ENCODE measurements around the gene DPY19L1. TPM values are rescaled to one million over a fixed set of nuclear protein-coding genes. Genes with fewer than 3 reads are reported as not detected.
"Not testable (repeated sequence)": the region's sequence is repeated elsewhere in the genome, so short reads cannot be mapped to it uniquely, and the experiment has no call there.

DPY19L1 gene
- total RNA-seq, 1 experiment from 2014 or later: 10.7 TPM

- CTCF ChIA-PET: no interaction called here
These were observed 54.8 kb downstream of the DPY19L1 start for GRCh38 chr7:34982371-34983019.

GRCh38 chr7:34979124-34979523, 58.2 kb downstream of the DPY19L1 start:
- DNase-seq; ATAC-seq; POLR2A ChIA-PET (ENCODE audit: unreplicated experiment); CTCF ChIA-PET; H3K36me3 ChIP-seq (ENCODE audit: low read depth, low read length); H3K79me2 ChIP-seq (ENCODE audit: low read length); H4K20me1 ChIP-seq (ENCODE audit: low read length); H3K4me3 ChIP-seq (ENCODE audit: low read length); H3K9me2 ChIP-seq (replicated peaks; ENCODE audit: low read length); H2AFZ ChIP-seq (ENCODE audit: low read length); H3K9me3 ChIP-seq (ENCODE audit: low read length); H3K27ac ChIP-seq (ENCODE audit: low read length); H3K27me3 ChIP-seq (ENCODE audit: low read length); H3K4me1 ChIP-seq (ENCODE audit: insufficient read depth, low read length); H3K4me2 ChIP-seq (ENCODE audit: low read length); H3F3A ChIP-seq (ENCODE audit: low read length, unreplicated experiment); H3K9ac ChIP-seq (ENCODE audit: low read length); BruUV-seq (replicated peaks); intact Hi-C loops (cut with micrococcal nuclease): not testable (repeated sequence)

More at GRCh38 chr7:34982371-34983019, 54.8 kb downstream of the DPY19L1 start:
- Histone ChIP-seq H2AFZ (ENCODE audit: low read length) (no peak overlapping the region), H3K4me3 (ENCODE audit: low read length) (no peak overlapping the region), H3K79me2 (ENCODE audit: low read length) (no peaks in the 10 kb centered on the region), H3K9me3 (ENCODE audit: low read length) (no peaks in the 10 kb centered on the region), H3K4me2 (ENCODE audit: low read length) (no peak overlapping the region), H3K27ac (ENCODE audit: low read length) (no peak overlapping the region), H3K36me3 (ENCODE audit: low read depth, low read length) (no peaks in the 10 kb centered on the region), H3K27me3 (ENCODE audit: low read length) (no peaks in the 10 kb centered on the region), H3K9me2 (replicated peaks; ENCODE audit: low read length) (no peaks in the 10 kb centered on the region), H3K4me1 (ENCODE audit: insufficient read depth, low read length) (no peaks in the 10 kb centered on the region), H3K9ac (ENCODE audit: low read length) (no peak overlapping the region), H3F3A (ENCODE audit: low read length, unreplicated experiment) (no peaks in the 10 kb centered on the region), H4K20me1 (ENCODE audit: low read length) (no peaks in the 10 kb centered on the region)
- no peak for DNase-seq
- no peak for TF ChIP-seq CTCF (conservative IDR thresholded peaks at IDR 0.05; ENCODE audit: low read depth, low read length)
- no peak for TF ChIP-seq EZH2 (IDR thresholded peaks at IDR 0.05; ENCODE audit: low read length, unreplicated experiment)
- no peak for TF ChIP-seq EZH2phosphoT487 (IDR thresholded peaks at IDR 0.05; ENCODE audit: borderline replicate concordance, low read length)
- intact Hi-C loops (cut with micrococcal nuclease): no loop called here
- ATAC-seq: no peak
- POLR2A ChIA-PET (ENCODE audit: unreplicated experiment): no interaction called here
- no TSS peak for BruUV-seq (replicated peaks)

DNA sequence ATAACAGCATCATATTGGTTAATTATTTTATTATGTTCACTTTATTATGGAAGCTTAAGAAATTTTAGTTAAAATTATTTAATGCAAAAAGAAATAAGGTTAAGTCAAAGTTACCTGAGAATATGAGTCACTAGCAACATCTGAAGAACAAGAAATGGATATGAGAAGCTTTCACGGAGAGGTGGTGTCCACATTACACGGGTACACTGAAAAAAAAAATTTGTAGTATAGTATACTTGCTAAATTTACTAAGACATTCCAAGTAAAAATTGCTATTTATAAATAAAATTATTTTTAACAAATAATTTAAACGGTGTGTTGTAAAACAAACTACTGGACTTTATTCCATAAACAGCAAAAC, 63.9 kb downstream of the DPY19L1 start:
- no peaks in the 10 kb centered on the region for H3K36me3 ChIP-seq (ENCODE audit: low read depth, low read length)
- BruUV-seq (replicated peaks): no TSS peak
- no peak overlapping the region for H3K27ac ChIP-seq (ENCODE audit: low read length)
- ChIA-PET POLR2A (ENCODE audit: unreplicated experiment) (no interaction called here), CTCF (no interaction called here)
- H3K79me2 ChIP-seq (ENCODE audit: low read length): no peaks in the 10 kb centered on the region
- intact Hi-C loops (cut with micrococcal nuclease): no loop called here
- no peaks in the 10 kb centered on the region for H4K20me1 ChIP-seq (ENCODE audit: low read length)
- H3K9me2 ChIP-seq (replicated peaks; ENCODE audit: low read length): no peaks in the 10 kb centered on the region
- H3K4me2 ChIP-seq (ENCODE audit: low read length): no peak overlapping the region
- H3K9ac ChIP-seq (ENCODE audit: low read length): no peak overlapping the region
- H3K4me3 ChIP-seq (ENCODE audit: low read length): no peak overlapping the region
- TF ChIP-seq EZH2phosphoT487 (IDR thresholded peaks at IDR 0.05; ENCODE audit: borderline replicate concordance, low read length): no peak
- no peak for TF ChIP-seq CTCF (conservative IDR thresholded peaks at IDR 0.05; ENCODE audit: low read depth, low read length)
- TF ChIP-seq EZH2 (IDR thresholded peaks at IDR 0.05; ENCODE audit: low read length, unreplicated experiment): no peak
- DNase-seq: no peak
- H2AFZ ChIP-seq (ENCODE audit: low read length): no peak overlapping the region
- H3F3A ChIP-seq (ENCODE audit: low read length, unreplicated experiment): no peaks in the 10 kb centered on the region
- ATAC-seq: no peak
- H3K9me3 ChIP-seq (ENCODE audit: low read length): no peaks in the 10 kb centered on the region
- no peaks in the 10 kb centered on the region for H3K4me1 ChIP-seq (ENCODE audit: insufficient read depth, low read length)
- no peaks in the 10 kb centered on the region for H3K27me3 ChIP-seq (ENCODE audit: low read length)

DNA sequence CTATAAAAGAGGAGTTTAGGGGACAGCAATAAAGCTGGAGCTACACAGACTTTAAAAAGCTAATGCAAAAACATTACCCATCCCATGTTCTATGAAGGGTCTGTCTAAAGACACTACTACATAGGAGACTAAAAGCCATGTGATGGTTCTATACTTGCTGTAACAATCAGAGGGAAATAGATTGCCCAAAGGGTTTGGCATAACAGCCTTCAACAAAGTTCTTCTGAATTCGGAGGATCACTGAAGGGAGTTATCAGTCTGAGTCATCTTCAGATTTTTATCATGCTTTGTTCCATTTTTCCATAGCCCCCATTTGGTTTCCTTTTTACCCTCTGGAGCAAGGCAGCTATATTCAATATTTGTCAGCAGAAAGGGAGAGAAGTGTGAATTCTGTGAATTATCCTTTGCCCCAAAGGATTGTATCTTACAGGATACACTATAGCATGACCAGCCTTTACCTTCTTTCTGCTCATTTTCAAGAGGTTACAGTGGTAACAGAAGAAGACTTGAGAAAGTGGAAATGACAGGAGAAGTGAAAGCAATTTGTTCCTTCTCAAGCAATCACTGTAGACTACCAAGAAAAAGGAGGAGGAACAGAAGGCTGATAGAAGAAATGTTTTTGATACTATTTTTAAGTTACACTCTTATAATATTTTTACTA, 64.4 kb downstream of the DPY19L1 start:
- POLR2A ChIA-PET (ENCODE audit: unreplicated experiment); H3K27ac ChIP-seq (ENCODE audit: low read length); H2AFZ ChIP-seq (ENCODE audit: low read length); ATAC-seq; H4K20me1 ChIP-seq (ENCODE audit: low read length); H3K9me3 ChIP-seq (ENCODE audit: low read length); H3K79me2 ChIP-seq (ENCODE audit: low read length); CTCF ChIA-PET; H3K9ac ChIP-seq (ENCODE audit: low read length); H3K36me3 ChIP-seq (ENCODE audit: low read depth, low read length); H3K27me3 ChIP-seq (ENCODE audit: low read length); BruUV-seq (replicated peaks); H3K4me2 ChIP-seq (ENCODE audit: low read length); H3K4me1 ChIP-seq (ENCODE audit: insufficient read depth, low read length); intact Hi-C loops (cut with micrococcal nuclease); H3K9me2 ChIP-seq (replicated peaks; ENCODE audit: low read length); H3K4me3 ChIP-seq (ENCODE audit: low read length); DNase-seq; H3F3A ChIP-seq (ENCODE audit: low read length, unreplicated experiment): not testable (repeated sequence)

GRCh38 chr7:34967818-34968217, 69.5 kb downstream of the DPY19L1 start:
- H3F3A ChIP-seq (ENCODE audit: low read length, unreplicated experiment); H3K9me3 ChIP-seq (ENCODE audit: low read length); H3K27ac ChIP-seq (ENCODE audit: low read length); H3K9me2 ChIP-seq (replicated peaks; ENCODE audit: low read length); H3K36me3 ChIP-seq (ENCODE audit: low read depth, low read length); H3K27me3 ChIP-seq (ENCODE audit: low read length); DNase-seq; POLR2A ChIA-PET (ENCODE audit: unreplicated experiment); H3K79me2 ChIP-seq (ENCODE audit: low read length); H3K9ac ChIP-seq (ENCODE audit: low read length); BruUV-seq (replicated peaks); H4K20me1 ChIP-seq (ENCODE audit: low read length); CTCF ChIA-PET; H3K4me2 ChIP-seq (ENCODE audit: low read length); H2AFZ ChIP-seq (ENCODE audit: low read length); H3K4me3 ChIP-seq (ENCODE audit: low read length); H3K4me1 ChIP-seq (ENCODE audit: insufficient read depth, low read length); intact Hi-C loops (cut with micrococcal nuclease); ATAC-seq: not testable (repeated sequence)
